ENCODE results near the gene SEZ6L. TPM values are rescaled to one million over a fixed set of nuclear protein-coding genes. Genes with fewer than 3 reads are reported as not detected.

The SEZ6L gene
- total and polyA plus RNA-seq, 10 of the 15 experiments (the other 5 are each of a cell fraction or from before 2014, with no cell fraction given): not detected

- no peak overlapping the region for H3K4me2 ChIP-seq (ENCODE audit: control insufficient read depth, insufficient read depth)
- no peak overlapping the region for H3K27ac ChIP-seq (ENCODE audit: control insufficient read depth, insufficient read depth)
- no peaks in the 10 kb centered on the region for H3K9me3 ChIP-seq (replicated peaks; ENCODE audit: control insufficient read depth, insufficient read depth, low read length)
- ChIA-PET RAD21 (ENCODE audit: unreplicated experiment) (no interaction called here), CTCF (no interaction called here), POLR2A (no interaction called here), SMC1A (ENCODE audit: uncharacterized antibody, unreplicated experiment) (no interaction called here)
- H3K4me3 ChIP-seq: no peak overlapping the region
- intact Hi-C loops (cut with micrococcal nuclease; ENCODE audit: unreplicated experiment) (no loop called here), in situ Hi-C loops (cut with MboI) (no loop called here)
- WGBS (ENCODE audit: insufficient coverage, insufficient replicate concordance, low lambda C conversion rate, missing lambda C conversion rate): 52% methylated on average over 9 of the region's 9 CpGs
- no TSS peak for BruUV-seq (replicated peaks)
- no peaks in the 10 kb centered on the region for H3K79me2 ChIP-seq (ENCODE audit: control insufficient read depth, insufficient read depth, low read length)
- no peaks in the 10 kb centered on the region for H3K36me3 ChIP-seq (ENCODE audit: control insufficient read depth in 2 of 2, insufficient read depth in 2 of 2, low read length in 1 of 2)
- DNase-seq (ENCODE audit: low read depth, low spot score) (no peak), ATAC-seq (no peak), FAIRE-seq (no peak)
- no peaks in the 10 kb centered on the region for H3K4me1 ChIP-seq (ENCODE audit: control insufficient read depth, insufficient read depth, low read length)
- peaks cover 5 to 11% of the 10 kb centered on the region in 2 experiments for H3K27me3 ChIP-seq (replicated peaks in 1 of 2; ENCODE audit: control insufficient read depth in 2 of 2, insufficient read depth in 2 of 2, low read length in 1 of 2)
- TF ChIP-seq SMC3 (IDR thresholded peaks at IDR 0.05; ENCODE audit: borderline replicate concordance, low read length): no peak
- TF ChIP-seq RBBP5 (conservative IDR thresholded peaks at IDR 0.05): no peak
- TF ChIP-seq NR2F1 (conservative IDR thresholded peaks at IDR 0.05): no peak
- no peak for TF ChIP-seq NBN (IDR thresholded peaks at IDR 0.05)
- no peak for TF ChIP-seq ZZZ3 (IDR thresholded peaks at IDR 0.05; ENCODE audit: control insufficient read depth, insufficient read length, low read depth)
- TF ChIP-seq HDAC6 (IDR thresholded peaks at IDR 0.05; ENCODE audit: unreplicated experiment): no peak
- no peak for TF ChIP-seq PBX3 (IDR thresholded peaks at IDR 0.05; ENCODE audit: insufficient replicate concordance, low read depth, low read length)
- TF ChIP-seq FOXM1 (IDR thresholded peaks at IDR 0.05; ENCODE audit: low read depth, low read length): no peak
- TF ChIP-seq BACH1 (IDR thresholded peaks at IDR 0.05; ENCODE audit: borderline replicate concordance): no peak
- TF ChIP-seq BMI1 (IDR thresholded peaks at IDR 0.05; ENCODE audit: borderline replicate concordance): no peak
- TF ChIP-seq BRCA1 (IDR thresholded peaks at IDR 0.05; ENCODE audit: low read depth, low read length): no peak
- no peak for TF ChIP-seq SMAD1 (IDR thresholded peaks at IDR 0.05; ENCODE audit: low read depth, partially characterized antibody)
- no peak for TF ChIP-seq BHLHE40 (IDR thresholded peaks at IDR 0.05; ENCODE audit: borderline replicate concordance in 1 of 2, low read depth in 2 of 2, low read length in 1 of 2)
- no peak for TF ChIP-seq ATF3 (IDR thresholded peaks at IDR 0.05; ENCODE audit: borderline replicate concordance, extremely low read depth, low read depth, low read length)
- TF ChIP-seq ZBTB40 (IDR thresholded peaks at IDR 0.05; ENCODE audit: borderline replicate concordance): no peak
- no peak for TF ChIP-seq ETV6 (conservative IDR thresholded peaks at IDR 0.05 in 1 of 2, IDR thresholded peaks at IDR 0.05 in 1 of 2; ENCODE audit: borderline replicate concordance in 1 of 2, low read depth in 1 of 2)
- TF ChIP-seq BCL11A (IDR thresholded peaks at IDR 0.05; ENCODE audit: low read depth, low read length): no peak
- no peak for TF ChIP-seq PML (IDR thresholded peaks at IDR 0.05; ENCODE audit: low read length)
- no peak overlapping the region for H3K9ac ChIP-seq (ENCODE audit: control insufficient read depth, insufficient read depth, low read length)
- H4K20me1 ChIP-seq (ENCODE audit: control insufficient read depth, insufficient read depth): no peaks in the 10 kb centered on the region
- no peak overlapping the region for H2AFZ ChIP-seq (ENCODE audit: control insufficient read depth, low read depth, low read length)
Observed at GRCh38 chr22:26168330-26168851, 871 bp upstream of the SEZ6L start.
